Measurements from ENCODE around the gene TBRG1.

Gene TBRG1

DNA sequence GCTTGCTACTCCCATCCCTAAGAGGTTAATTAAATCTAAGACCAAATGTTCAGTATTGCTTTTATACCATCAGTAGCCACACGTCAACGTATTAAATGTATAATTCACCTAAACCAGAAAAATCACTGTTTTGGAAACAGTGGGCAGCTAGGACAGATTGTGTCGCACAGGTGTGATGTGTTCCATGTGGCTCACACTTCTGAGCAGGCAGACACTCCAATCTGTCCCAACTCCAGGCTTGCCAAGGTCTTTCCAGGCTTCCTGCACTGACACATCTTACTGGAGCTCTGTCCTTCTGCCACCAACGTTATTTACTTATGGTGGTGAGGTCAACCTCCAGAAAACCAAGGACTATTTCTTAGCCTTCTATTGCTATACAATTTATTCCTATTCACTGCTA, 39.4 kb downstream of the TBRG1 start:
- Histone ChIP-seq H3K36me3 (ENCODE audit: insufficient read depth, low read length) (no peaks in the 10 kb centered on the region), H3K4me3 (ENCODE audit: low read depth, low read length, poor library complexity, severe bottlenecking) (no peak overlapping the region), H4K20me1 (ENCODE audit: insufficient read depth, low read length) (no peaks in the 10 kb centered on the region), H3K79me2 (ENCODE audit: insufficient read depth, low read length) (no peaks in the 10 kb centered on the region), H3K4me2 (ENCODE audit: low read length) (no peak overlapping the region), H3K27ac (ENCODE audit: low read depth, low read length, poor library complexity, severe bottlenecking) (no peak overlapping the region), H3F3A (ENCODE audit: insufficient read depth, low read length) (no peaks in the 10 kb centered on the region), H3K9ac (ENCODE audit: low read length) (no peak overlapping the region), H3K4me1 (ENCODE audit: insufficient read depth, low read length, severe bottlenecking) (no peaks in the 10 kb centered on the region), H3K9me2 (ENCODE audit: low read depth, low read length) (no peaks in the 10 kb centered on the region), H3K9me3 (ENCODE audit: low read length) (no peaks in the 10 kb centered on the region), H2AFZ (ENCODE audit: low read length) (no peak overlapping the region), H3K27me3 (ENCODE audit: insufficient read depth, low read length) (no peaks in the 10 kb centered on the region)
- TF ChIP-seq, protein P1, sequence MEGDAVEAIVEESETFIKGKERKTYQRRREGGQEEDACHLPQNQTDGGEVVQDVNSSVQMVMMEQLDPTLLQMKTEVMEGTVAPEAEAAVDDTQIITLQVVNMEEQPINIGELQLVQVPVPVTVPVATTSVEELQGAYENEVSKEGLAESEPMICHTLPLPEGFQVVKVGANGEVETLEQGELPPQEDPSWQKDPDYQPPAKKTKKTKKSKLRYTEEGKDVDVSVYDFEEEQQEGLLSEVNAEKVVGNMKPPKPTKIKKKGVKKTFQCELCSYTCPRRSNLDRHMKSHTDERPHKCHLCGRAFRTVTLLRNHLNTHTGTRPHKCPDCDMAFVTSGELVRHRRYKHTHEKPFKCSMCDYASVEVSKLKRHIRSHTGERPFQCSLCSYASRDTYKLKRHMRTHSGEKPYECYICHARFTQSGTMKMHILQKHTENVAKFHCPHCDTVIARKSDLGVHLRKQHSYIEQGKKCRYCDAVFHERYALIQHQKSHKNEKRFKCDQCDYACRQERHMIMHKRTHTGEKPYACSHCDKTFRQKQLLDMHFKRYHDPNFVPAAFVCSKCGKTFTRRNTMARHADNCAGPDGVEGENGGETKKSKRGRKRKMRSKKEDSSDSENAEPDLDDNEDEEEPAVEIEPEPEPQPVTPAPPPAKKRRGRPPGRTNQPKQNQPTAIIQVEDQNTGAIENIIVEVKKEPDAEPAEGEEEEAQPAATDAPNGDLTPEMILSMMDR (IDR thresholded peaks at IDR 0.05; ENCODE audit: low read length), result no peak
- no peak for TF ChIP-seq EZH2 (IDR thresholded peaks at IDR 0.05; ENCODE audit: borderline replicate concordance, low read length)

DNA sequence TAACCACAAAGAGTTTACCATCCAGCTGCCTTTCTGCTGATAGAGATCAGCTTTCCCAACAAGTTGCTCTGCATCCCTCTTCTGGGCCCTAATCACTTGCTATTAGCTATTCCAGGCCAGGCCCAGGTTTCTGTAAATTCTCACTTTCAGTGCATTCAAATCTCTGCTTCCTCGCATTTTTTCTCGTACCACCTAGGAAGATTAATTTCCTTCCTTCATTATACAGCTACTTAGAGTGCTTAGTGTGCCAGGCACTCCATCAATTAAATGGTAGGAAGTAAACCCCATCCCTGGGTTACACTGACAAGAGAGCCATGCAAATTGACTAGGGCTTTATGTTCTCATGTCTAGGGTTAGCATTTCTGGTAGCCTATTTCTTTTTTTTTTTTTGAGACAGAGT, 41.2 kb downstream of the TBRG1 start:
- Histone ChIP-seq H3K27ac (ENCODE audit: low read depth, low read length, poor library complexity, severe bottlenecking) (no peak overlapping the region), H3K9ac (ENCODE audit: low read length) (no peak overlapping the region), H3K36me3 (ENCODE audit: insufficient read depth, low read length) (no peaks in the 10 kb centered on the region), H3K4me2 (ENCODE audit: low read length) (no peak overlapping the region), H3K27me3 (ENCODE audit: insufficient read depth, low read length) (no peaks in the 10 kb centered on the region), H4K20me1 (ENCODE audit: insufficient read depth, low read length) (no peaks in the 10 kb centered on the region), H3K4me1 (ENCODE audit: insufficient read depth, low read length, severe bottlenecking) (no peaks in the 10 kb centered on the region), H3K9me3 (ENCODE audit: low read length) (no peaks in the 10 kb centered on the region), H3F3A (ENCODE audit: insufficient read depth, low read length) (no peaks in the 10 kb centered on the region), H3K9me2 (ENCODE audit: low read depth, low read length) (no peaks in the 10 kb centered on the region), H3K4me3 (ENCODE audit: low read depth, low read length, poor library complexity, severe bottlenecking) (no peak overlapping the region), H2AFZ (ENCODE audit: low read length) (no peak overlapping the region), H3K79me2 (ENCODE audit: insufficient read depth, low read length) (no peaks in the 10 kb centered on the region)
- no peak for TF ChIP-seq EZH2 (IDR thresholded peaks at IDR 0.05; ENCODE audit: borderline replicate concordance, low read length)
- TF ChIP-seq, protein P1 (IDR thresholded peaks at IDR 0.05; ENCODE audit: low read length), result no peak

DNA sequence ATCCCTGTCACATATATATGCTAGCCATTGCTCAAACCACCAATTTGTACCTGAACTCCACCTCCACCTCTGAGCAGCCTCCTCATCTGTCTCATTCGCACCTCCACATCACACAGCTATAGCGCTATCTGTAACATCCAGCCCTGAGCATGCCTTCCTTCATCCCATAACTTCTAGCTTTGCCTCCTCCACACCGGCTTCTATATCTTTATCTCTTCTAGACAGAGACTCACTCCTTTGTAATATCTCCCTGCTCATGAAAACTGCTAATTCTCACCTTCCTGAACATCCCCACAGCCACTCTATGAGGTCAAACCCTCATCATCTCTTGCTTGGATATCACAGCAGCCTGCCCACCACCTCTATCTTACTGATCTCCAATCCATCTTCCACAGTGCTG, 44.9 kb downstream of the TBRG1 start:
- TF ChIP-seq EZH2 (IDR thresholded peaks at IDR 0.05; ENCODE audit: borderline replicate concordance, low read length), result no peak
- TF ChIP-seq, protein P1 (IDR thresholded peaks at IDR 0.05; ENCODE audit: low read length), result no peak
- H3K4me2 ChIP-seq (ENCODE audit: low read length), result no peak overlapping the region
- H3K4me1 ChIP-seq (ENCODE audit: insufficient read depth, low read length, severe bottlenecking), result no peaks in the 10 kb centered on the region
- no peaks in the 10 kb centered on the region for H3F3A ChIP-seq (ENCODE audit: insufficient read depth, low read length)
- H3K4me3 ChIP-seq (ENCODE audit: low read depth, low read length, poor library complexity, severe bottlenecking), result no peak overlapping the region
- no peaks in the 10 kb centered on the region for H3K79me2 ChIP-seq (ENCODE audit: insufficient read depth, low read length)
- H3K9me3 ChIP-seq (ENCODE audit: low read length), result no peaks in the 10 kb centered on the region
- no peak overlapping the region for H2AFZ ChIP-seq (ENCODE audit: low read length)
- H3K9ac ChIP-seq (ENCODE audit: low read length), result no peak overlapping the region
- H3K27me3 ChIP-seq (ENCODE audit: insufficient read depth, low read length), result no peaks in the 10 kb centered on the region
- H3K27ac ChIP-seq (ENCODE audit: low read depth, low read length, poor library complexity, severe bottlenecking), result no peak overlapping the region
- no peaks in the 10 kb centered on the region for H3K36me3 ChIP-seq (ENCODE audit: insufficient read depth, low read length)
- H4K20me1 ChIP-seq (ENCODE audit: insufficient read depth, low read length), result no peaks in the 10 kb centered on the region
- no peaks in the 10 kb centered on the region for H3K9me2 ChIP-seq (ENCODE audit: low read depth, low read length)
